K562 treated with DMSO at 1 percent for 48 hours (cell line): Measurements from ENCODE around the gene GSE1. TPM values are rescaled to one million over a fixed set of nuclear protein-coding genes. Genes with fewer than 3 reads are reported as not detected.

ENCODE experiments used
- total RNA-seq: library from RNA; unstranded; fragments of 300-600 nt; gene quantifications from 2 replicates; pipeline ENCODE4 v1.2.3, GENCODE V29; 2022; ENCODE audit warnings: low replicate concordance; ENCODE audit errors: extremely low read depth

The GSE1 gene
- not detected in 2 replicates for total RNA-seq

DNA sequence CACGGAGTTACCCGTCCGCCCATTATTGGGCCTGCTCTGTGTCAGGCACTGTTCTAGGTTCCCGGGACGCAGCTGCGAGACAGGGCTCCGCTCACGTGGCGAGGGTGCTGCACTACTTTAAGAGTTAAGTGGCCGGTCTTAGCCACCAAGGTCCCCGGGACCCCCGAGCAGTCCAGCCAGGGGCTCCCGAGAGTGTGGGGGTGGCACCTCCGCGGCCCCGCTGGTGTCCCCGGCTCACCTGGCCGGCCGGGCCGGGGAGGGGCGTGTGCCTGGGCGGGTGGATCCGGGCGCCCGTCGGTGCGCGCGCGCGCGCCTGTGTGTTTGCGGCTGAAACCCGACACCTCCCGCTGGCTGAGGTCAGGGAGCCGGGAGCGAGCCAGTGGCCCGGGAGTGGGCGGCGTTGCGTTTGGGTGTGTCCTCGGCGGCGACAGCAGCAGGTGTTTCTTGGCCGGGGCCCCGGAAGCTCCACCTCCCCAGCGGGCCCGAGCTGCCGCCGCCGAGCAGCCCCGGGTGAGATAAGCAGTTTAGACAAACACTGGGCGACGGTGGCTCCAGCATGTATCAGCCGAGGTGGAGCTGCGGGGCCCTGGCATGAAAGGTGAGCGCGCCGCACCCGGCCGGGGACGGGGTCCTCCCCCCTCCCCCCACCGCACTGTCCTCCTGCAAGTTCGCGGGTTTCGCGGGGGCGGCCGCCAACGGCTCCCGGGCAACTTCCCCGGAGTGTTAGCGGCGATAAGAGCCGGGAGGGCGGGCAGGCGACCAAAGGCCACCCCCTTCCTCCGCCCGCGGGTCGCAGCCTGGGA, at the start of gene GSE1:
Gene GSE1, plus strand, starts transcription at position 522 of the 803 bp plus-strand sequence. Its CDS starts 70 bp downstream, at position 592.

DNA sequence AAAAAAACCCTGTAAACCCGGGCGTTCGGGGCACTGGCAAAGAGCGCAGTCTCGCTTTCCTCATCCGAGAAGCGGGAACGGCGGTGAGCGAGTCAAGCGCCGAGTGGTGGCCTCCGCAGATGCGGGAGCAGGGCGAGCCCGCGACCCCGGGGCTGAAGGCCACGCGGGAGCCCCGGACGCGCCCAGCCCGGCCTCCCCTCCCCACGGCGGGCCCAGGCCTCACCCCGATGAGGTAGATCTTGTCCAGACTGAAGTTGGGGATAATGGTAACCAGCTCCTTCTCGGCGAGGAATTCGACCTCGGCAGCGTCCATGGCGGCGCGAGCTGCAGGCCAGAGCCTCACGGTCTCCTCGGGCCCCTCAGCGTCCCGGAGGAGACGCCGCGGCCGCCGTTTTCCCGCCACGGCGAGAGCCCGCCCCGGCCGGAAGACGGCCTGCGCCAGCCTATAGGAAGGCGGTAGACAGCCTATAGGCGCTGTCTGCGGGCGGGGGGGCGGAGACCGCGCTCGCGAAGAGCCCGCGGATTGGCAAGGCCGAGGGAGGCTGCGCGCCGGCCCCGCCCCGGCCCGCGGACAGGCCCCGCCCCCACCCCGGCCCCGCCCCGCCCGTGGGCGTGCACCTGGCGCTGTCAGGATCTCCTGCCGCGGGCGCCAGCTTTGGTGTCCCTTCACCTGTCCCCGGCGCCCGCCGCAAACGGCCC, 75.6 kb downstream of the GSE1 start, which contains the start of gene GINS2:
Gene GINS2, minus strand, starts transcription at position 369 of the 699 bp plus-strand sequence. Its CDS starts 56 bp downstream, at position 313.

Other genes with a start within 250 kb of the GSE1 start
- 142 TPM in 1 of 2 replicates, not detected in the other for gene GINS2, start 75.6 kb downstream of the GSE1 start, total RNA-seq
- gene C16orf74, start 137.8 kb downstream of the GSE1 start, total RNA-seq, result not detected in 2 replicates
- gene EMC8, start 186.2 kb downstream of the GSE1 start, total RNA-seq, result not detected in 2 replicates
- gene COX4I1, start 186.4 kb downstream of the GSE1 start, total RNA-seq, result 1,862 and 3,979 TPM in 2 replicates